ENCODE data around the gene SLIT1. TPM values are rescaled to one million over a fixed set of nuclear protein-coding genes. Genes with fewer than 3 reads are reported as not detected.

Gene SLIT1
- total RNA-seq, 2 donors from 2014 or later, result 0.06 to 0.25 TPM

GRCh38 chr10:96978621-96979154 is 207.1 kb downstream of the SLIT1 start:
- DNase-seq, result no peak
- ATAC-seq, result no peak
- intact Hi-C loops (cut with DNase I, micrococcal nuclease), result no loop called here

GRCh38 chr10:96975136-96975535 is 210.6 kb downstream of the SLIT1 start:
- DNase-seq, result no peak
- peak; percentile 75 for ATAC-seq
- intact Hi-C loops (cut with DNase I, micrococcal nuclease), result no loop called here

- intact Hi-C loops (cut with DNase I, micrococcal nuclease), result no loop called here
- DNase-seq (no peak), ATAC-seq (peak; percentile 65)
Measured at GRCh38 chr10:96973809-96974747, 211.7 kb downstream of the SLIT1 start.

- intact Hi-C loops (cut with DNase I, micrococcal nuclease), result no loop called here
- ATAC-seq, result no peak
- no peak for DNase-seq
Measured at GRCh38 chr10:96972264-96972663, 213.5 kb downstream of the SLIT1 start.

DNA sequence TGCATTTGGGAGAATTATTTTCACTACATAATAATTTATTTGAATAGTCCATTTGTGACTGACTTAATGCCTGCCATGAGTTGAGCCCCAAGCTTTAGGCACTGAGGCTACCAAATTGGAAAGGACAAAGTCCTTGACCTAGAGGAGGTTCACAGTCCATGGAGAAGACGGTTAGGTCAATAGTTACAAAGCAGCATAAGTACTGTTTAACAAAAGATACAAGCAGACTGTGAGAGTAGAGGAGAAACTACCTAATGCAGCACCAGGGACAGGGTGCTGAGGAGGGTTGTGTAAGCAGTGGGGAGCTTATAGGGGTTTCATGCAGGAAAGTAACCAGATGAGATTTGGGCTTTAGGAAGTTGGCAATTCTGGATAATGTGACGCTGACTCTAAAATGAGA is 214.4 kb downstream of the SLIT1 start:
- no peak for ATAC-seq
- no peak for DNase-seq
- intact Hi-C loops (cut with DNase I, micrococcal nuclease), result no loop called here

- DNase-seq (no peak), ATAC-seq (no peak)
- intact Hi-C loops (cut with DNase I, micrococcal nuclease), result no loop called here
Measured at GRCh38 chr10:96968682-96969423, 216.9 kb downstream of the SLIT1 start.

DNA sequence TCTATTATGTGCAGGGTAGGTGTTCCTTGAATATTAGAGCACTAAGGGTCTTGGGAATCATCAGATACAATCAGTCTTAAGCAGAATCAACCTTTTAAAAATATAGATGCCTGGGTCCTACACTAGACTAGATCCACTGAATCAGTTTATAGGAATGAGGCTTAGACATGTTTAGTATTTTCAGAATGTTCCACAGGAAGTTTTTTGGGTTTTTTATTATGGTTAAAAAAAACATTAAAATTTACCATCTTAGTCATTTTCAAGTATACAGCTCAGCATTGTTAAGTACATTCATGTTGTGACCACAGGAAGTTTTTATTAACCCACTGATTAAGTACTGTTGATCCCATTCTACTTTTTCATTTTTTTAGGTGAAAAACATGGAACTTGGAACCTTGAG is 217.9 kb downstream of the SLIT1 start:
- DNase-seq (no peak), ATAC-seq (no peak)
- intact Hi-C loops (cut with DNase I, micrococcal nuclease), result no loop called here

DNA sequence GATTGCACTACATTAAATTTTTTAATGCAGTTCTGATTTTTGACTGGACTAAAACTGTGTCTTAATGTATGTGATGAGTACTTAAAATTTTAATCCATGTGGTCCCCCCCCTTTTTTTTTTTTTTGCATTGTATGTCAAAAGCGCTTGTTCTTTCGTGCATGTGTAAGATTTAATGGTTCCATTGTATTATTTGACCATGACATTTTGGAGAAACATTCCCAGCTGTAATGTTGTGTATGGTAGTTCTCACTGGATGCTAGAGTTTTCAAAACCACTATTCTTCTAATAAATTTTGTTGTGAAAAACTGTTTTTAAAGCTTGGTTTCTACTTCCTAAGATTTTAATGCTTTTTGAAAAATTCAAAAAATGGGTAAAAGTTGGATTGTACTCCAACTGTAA is 221.6 kb downstream of the SLIT1 start:
- intact Hi-C loops (cut with DNase I, micrococcal nuclease), result no loop called here
- ATAC-seq, result no peak

GRCh38 chr10:96960872-96961271 is 224.9 kb downstream of the SLIT1 start:
- ATAC-seq (no peak), DNase-seq (no peak)
- intact Hi-C loops (cut with DNase I, micrococcal nuclease), result no loop called here

More for the DNA sequence above, 221.6 kb downstream of the SLIT1 start:
- DNase-seq, result no peak

GRCh38 chr10:96959733-96960132 is 226.0 kb downstream of the SLIT1 start:
- intact Hi-C loops (cut with DNase I, micrococcal nuclease), result no loop called here
- no peak for DNase-seq
- ATAC-seq, result no peak

DNA sequence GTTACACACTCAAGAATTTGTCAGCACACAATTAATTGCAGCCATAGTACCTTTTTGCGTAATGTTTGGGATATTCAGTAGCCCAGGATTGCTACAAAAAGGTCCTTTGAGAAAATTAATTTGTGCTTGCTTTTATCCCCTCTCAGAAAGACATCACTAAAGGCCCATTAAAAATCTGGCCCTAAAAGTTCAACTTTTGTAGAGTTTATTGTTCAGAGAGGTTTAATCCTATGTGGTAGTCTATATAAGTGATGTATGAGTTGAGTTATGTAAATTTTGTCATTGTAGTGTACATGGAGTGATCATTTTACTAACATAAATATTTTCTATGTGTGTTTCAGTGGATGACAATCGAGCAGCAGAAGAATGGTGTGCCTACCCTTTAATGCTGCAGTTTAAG is 227.7 kb downstream of the SLIT1 start:
- ATAC-seq, result no peak
- intact Hi-C loops (cut with DNase I, micrococcal nuclease), result no loop called here
- DNase-seq, result no peak

GRCh38 chr10:96955794-96956193 is 230.0 kb downstream of the SLIT1 start:
- ATAC-seq (no peak), DNase-seq (no peak)
- intact Hi-C loops (cut with DNase I, micrococcal nuclease), result no loop called here

DNA sequence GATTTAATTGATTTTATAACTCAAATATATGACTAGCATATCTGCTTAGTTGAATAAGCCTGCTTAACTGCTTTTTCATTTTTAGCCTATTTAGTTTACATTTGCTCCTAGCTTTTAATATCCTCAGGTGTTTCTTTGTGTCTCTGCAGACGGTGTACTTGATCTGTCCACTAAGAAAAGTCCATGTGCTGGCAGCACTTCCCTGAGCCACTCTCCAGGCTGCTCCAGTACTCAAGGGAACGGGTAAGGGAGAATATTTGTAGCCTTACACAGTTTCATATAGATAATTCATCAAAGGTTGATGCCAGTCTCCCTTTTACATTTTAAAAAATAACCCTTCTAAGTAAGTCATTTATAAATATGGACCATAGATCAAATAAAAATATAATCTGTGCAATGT is 233.8 kb downstream of the SLIT1 start:
- intact Hi-C loops (cut with DNase I, micrococcal nuclease), result no loop called here
- ATAC-seq, result no peak
- DNase-seq, result no peak

DNA sequence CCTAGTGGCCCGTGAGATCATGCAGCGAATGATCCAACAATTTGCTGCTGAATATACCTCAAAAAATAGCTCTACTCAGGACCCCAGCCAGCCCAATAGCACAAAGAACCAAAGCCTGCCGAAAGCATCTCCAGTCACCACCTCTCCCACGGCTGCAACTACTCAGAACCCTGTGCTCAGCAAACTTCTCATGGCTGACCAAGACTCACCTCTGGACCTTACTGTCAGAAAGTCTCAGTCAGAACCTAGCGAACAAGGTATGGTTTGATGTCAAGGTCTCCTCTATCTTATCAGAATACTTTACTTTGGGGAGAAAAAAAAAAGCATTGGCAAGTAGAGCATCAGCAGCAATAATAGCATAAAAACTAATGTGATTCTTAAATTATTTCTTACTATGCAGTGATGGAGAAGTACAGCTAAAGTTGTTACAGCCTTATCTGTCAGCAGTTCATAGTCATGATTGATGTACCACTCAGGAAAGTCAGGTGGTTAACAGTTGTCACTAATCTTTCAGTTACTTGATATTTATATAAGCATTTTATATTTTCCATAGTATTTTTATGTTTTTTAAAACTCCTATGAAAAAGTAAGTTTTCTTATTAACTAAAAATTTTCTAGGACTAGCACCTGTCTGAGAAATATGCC is 236.6 kb downstream of the SLIT1 start:
- intact Hi-C loops (cut with DNase I, micrococcal nuclease), result no loop called here
- DNase-seq, result no peak
- ATAC-seq, result no peak

Other genes starting within 250 kb of the SLIT1 start
- gene ARHGAP19, start 106.7 kb upstream of the SLIT1 start, total RNA-seq, result 1 to 10 TPM; 6.4 to 6.8 TPM
- 10 to 100 TPM in 1 of 2 donors, 1 to 10 TPM in 1; 6.9 to 10.5 TPM for gene FRAT1, start 133.3 kb upstream of the SLIT1 start, total RNA-seq
- gene FRAT2, start 148.8 kb upstream of the SLIT1 start, total RNA-seq, result 10 to 100 TPM; 41.4 to 43.9 TPM
- gene RRP12, start 215.4 kb upstream of the SLIT1 start, total RNA-seq, result 10 to 100 TPM; 13.9 to 15.1 TPM
- 100 to 1,000 TPM; 216 to 249 TPM for gene PGAM1, start 240.2 kb upstream of the SLIT1 start, total RNA-seq

All from left colon (tissue), 2 donors.